GM21737 (cell line): ENCODE data around the gene WNK4.

Source experiments
- ATAC-seq: cut with Tn5 transposase; IDR thresholded peaks from one replicate; pipeline ENCODE4 v1.9.1; 2021; ENCODE audit warnings: mild to moderate bottlenecking, moderate library complexity; ENCODE audit not compliant: unreplicated experiment

WNK4 gene

GRCh38 chr17:42795465-42795864 lies 15.1 kb downstream of the WNK4 start:
- no peak for ATAC-seq

GRCh38 chr17:42796066-42796758 lies 15.8 kb downstream of the WNK4 start:
- no peak for ATAC-seq

DNA sequence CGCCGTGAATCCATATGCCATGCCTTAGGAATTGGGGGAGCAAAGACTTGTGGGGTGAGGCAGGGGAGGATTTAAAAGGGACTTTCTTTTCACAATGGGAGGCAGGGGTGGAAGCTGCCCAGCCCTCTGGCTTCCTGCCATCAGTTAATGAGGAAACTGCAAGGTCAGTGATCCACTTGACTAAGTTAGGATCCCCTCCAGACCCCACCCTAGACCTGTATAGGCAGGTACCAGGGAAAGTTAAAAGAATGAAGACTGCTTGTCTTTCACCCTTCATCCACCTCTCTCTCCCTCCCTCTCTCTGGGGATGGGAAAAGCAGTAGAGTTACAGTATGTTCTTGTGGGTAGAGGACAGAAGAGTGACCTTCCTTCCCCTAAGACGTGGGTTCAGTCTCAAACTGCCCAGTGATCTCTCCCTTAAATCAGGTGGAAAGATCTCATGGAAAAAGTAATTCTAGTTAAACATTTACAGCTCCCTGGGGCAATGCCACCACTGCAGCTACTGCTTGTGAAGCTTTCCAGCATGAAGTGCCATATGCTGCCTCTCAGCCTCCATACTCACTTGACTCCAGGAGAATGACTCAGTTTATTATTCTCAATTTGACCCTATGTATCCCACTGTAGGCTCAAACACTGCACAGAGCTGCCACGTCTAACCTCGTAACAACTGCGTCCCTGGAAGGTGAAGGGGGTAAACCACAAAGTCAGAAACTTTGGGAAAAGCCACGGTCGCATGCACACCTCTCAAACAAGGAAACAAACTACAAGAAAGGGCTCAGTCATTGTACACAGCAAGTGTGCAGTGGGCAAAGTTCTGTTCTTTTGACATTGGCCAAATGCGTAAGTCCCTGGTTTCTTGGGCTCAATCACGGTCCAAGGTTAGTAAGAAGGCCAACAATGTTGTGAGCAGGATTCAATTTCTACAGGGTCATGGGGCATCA lies 16.9 kb downstream of the WNK4 start:
- no peak for ATAC-seq

GRCh38 chr17:42798011-42798382 lies 17.6 kb downstream of the WNK4 start:
- ATAC-seq = no peak

DNA sequence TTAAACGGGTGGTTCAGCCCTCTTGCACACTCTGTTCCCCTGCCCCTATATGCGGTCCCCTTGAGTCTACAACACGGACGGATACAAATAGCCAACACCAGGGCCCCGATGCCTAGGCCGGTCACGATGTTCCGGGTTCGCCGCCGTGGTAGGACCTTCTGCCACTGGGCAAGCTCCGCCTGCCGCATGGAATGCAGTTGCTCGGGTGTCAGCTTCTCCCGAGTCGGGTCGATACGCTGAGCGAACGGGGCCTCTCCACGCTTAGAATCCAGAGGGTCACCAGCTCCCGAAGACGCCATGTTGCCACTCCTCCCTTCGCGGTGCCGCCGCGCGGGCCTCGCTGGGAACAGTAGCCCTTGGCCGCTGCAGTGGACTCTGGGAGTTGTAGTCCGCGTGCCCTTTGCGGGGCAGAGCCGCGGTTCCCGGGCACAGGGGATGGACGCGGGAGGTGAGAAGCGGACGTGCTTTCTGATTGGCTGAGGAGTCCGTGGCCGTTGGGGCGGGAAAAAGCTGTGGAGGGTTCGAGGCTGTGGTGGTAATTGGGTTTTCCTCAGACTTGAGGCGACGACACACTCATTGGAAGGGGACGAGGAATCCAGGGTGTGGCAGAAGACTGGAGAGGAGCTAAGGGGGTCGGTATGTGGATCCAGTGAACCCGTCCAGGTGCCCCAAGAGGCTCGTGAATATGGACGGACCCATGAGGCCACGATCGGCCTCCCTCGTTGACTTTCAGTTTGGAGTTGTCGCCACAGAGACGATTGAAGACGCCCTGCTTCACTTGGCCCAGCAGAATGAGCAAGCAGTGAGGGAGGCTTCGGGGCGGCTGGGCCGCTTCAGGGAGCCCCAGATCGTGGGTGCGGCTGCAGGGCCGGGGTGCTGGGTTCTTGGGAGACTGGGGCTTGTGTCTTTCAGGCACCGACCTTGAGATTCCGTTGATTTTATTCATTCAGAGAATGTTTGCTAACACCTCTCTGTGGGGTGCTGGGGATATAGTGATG lies 18.3 kb downstream of the WNK4 start, which contains the start of the genes CNTD1 and COA3:
TSS of gene CNTD1 (plus strand) at position 479 of the 998 bp plus-strand sequence. CDS start at position 686, 207 bp downstream.
TSS of gene COA3 (minus strand) at position 322 of the 998 bp plus-strand sequence. CDS start at position 299, 23 bp downstream.
- peak; percentile 83 for ATAC-seq

GRCh38 chr17:42803074-42803883 lies 22.9 kb downstream of the WNK4 start:
- no peak for ATAC-seq

GRCh38 chr17:42804918-42805367 lies 24.5 kb downstream of the WNK4 start:
- no peak for ATAC-seq

DNA sequence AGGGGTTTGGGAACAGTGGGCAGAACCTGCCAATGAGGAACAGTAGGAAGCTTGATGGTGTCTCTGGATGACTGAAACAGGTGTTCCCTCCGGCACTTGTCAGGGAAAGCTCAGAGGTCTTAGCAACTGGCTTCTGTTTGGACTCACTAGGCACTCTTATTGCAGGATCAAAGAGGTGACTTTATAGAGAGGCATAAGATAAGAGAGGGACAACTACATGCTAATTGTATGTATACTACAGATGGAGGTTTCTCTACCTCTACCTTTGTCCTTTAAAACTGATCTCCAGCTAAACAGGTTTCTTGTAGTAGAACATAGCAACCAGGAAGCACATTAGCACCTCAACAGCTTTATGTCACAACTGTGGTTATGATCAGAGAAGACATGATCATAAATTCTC lies 25.8 kb downstream of the WNK4 start:
- ATAC-seq = no peak

DNA sequence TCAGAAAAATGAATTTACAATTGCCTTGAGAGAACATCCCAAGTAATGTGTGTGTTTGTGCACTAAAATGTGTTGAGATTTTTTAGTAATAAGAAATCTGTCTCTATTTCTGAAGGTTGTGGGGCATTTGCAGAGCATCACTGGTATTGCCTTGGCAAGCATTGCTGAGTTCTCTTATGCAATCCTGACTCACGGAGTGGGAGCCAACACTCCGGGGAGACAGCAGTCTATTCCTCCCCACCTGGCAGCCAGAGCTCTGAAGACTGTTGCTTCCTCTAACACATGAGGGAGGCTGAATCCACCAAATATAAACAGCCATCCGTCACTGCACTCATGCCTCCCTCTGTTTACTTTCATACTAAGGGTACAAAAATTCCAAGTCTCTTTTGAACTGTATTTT lies 28.8 kb downstream of the WNK4 start:
- no peak for ATAC-seq

GRCh38 chr17:42814633-42815399 lies 34.4 kb downstream of the WNK4 start:
- no peak for ATAC-seq

- ATAC-seq = no peak
These were observed 37.5 kb downstream of the WNK4 start for GRCh38 chr17:42817866-42818265.

DNA sequence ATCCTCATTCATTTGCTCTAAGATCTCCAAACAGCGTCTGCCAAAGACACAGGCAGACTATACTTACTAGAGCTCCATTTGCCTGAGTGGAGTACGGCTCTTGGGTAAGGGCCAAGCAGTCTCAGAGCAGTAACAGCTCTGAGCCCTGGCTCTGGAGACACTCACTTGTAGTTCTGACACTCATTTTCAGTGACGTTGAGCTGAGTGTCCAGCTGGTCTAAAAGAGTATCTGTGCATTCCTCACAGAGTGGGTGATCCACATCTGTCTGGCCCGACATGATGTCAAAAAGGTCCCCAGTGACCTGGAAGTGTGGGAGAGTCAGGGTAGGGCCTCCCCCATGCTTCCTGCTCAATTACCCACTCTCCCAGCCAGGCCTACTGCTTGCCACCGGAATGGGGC lies 38.0 kb downstream of the WNK4 start:
- no peak for ATAC-seq

DNA sequence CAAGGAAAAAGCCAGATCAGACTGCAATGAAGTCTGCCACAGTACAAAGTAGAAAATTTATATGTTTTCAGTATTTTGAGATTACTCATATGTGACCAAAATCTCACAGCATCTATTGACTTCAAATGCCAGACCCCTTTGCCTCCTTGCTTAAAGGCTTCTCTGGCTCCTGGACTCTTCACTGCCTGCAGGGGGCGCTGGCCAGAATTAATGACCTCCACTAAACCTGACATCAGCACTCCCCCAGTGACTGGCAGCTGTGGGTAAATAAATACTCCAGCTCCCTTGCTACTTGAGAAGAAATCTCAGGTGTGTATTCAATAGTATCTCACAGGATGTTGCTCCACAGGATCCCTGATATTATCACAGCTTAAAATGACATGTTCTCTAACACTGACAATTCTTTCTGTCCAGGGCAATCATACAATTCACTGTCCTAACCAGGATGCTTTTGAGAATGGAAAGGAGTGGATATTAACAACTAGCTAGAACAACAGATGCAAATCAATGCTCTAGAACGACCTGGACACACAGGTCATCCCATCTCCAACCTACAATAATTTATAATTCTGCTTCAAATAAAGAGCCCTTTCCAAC lies 39.6 kb downstream of the WNK4 start:
- no peak for ATAC-seq

GRCh38 chr17:42821176-42821575 lies 40.8 kb downstream of the WNK4 start:
- no peak for ATAC-seq

GRCh38 chr17:42827472-42827871 lies 47.1 kb downstream of the WNK4 start:
- ATAC-seq = no peak

- ATAC-seq = no peak
These were observed 50.6 kb downstream of the WNK4 start for GRCh38 chr17:42830971-42831370.

- ATAC-seq = no peak
These were observed 52.0 kb downstream of the WNK4 start for GRCh38 chr17:42832213-42832933.
